ENCODE data around the gene MAN2A1. TPM values are rescaled to one million over a fixed set of nuclear protein-coding genes. Genes with fewer than 3 reads are reported as not detected.

Gene MAN2A1
- total RNA-seq, 2 experiments from 2014 or later, result 23.0 to 28.7 TPM

- CTCF ChIA-PET (ENCODE audit: unreplicated experiment), result interaction anchor here (0.6 kb wide), 1 partner anchor 1559 kb away, joined by 4 read pairs; no protein-coding TSS in a partner anchor
- Histone ChIP-seq H3K79me2 (ENCODE audit: insufficient read depth, low read depth, low read length) (no peaks in the 10 kb centered on the region), H3K4me2 (ENCODE audit: low read length) (no peak overlapping the region), H3K9me3 (ENCODE audit: low read length) (no peaks in the 10 kb centered on the region), H2AFZ (ENCODE audit: low read length) (no peak overlapping the region), H3K4me1 (ENCODE audit: insufficient read depth, low read length, poor library complexity, severe bottlenecking) (no peaks in the 10 kb centered on the region), H3K4me3 (ENCODE audit: low read depth, low read length, poor library complexity, severe bottlenecking) (no peak overlapping the region), H3K36me3 (ENCODE audit: insufficient read depth, low read length) (peaks cover 9% of the 10 kb centered on the region; the same call in 1 of the 2 replicates), H3K9me2 (ENCODE audit: insufficient read depth, low read length) (0 out of 2 replicates have a peak, but pooled peaks cover 3% of the 10 kb centered on the region), H3K27ac (ENCODE audit: low read depth, low read length, poor library complexity, severe bottlenecking) (no peak overlapping the region), H4K20me1 (ENCODE audit: insufficient read depth, low read length) (0 out of 2 replicates have a peak, but pooled peaks cover 5% of the 10 kb centered on the region)
- no peak for DNase-seq (ENCODE audit: low spot score)
- POLR2A ChIA-PET, result interaction anchor here (0.7 to 2.0 kb wide), 4 partner anchors 11 to 402 kb away, joined by 3 to 6 read pairs (median 3); no protein-coding TSS in a partner anchor
- intact Hi-C loops (cut with micrococcal nuclease; ENCODE audit: unreplicated experiment), result no loop called here
- TF ChIP-seq, protein P1, sequence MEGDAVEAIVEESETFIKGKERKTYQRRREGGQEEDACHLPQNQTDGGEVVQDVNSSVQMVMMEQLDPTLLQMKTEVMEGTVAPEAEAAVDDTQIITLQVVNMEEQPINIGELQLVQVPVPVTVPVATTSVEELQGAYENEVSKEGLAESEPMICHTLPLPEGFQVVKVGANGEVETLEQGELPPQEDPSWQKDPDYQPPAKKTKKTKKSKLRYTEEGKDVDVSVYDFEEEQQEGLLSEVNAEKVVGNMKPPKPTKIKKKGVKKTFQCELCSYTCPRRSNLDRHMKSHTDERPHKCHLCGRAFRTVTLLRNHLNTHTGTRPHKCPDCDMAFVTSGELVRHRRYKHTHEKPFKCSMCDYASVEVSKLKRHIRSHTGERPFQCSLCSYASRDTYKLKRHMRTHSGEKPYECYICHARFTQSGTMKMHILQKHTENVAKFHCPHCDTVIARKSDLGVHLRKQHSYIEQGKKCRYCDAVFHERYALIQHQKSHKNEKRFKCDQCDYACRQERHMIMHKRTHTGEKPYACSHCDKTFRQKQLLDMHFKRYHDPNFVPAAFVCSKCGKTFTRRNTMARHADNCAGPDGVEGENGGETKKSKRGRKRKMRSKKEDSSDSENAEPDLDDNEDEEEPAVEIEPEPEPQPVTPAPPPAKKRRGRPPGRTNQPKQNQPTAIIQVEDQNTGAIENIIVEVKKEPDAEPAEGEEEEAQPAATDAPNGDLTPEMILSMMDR (conservative IDR thresholded peaks at IDR 0.05; ENCODE audit: low read length), result no peak
- TF ChIP-seq EZH2phosphoT487 (IDR thresholded peaks at IDR 0.05; ENCODE audit: borderline replicate concordance, low read depth, low read length), result no peak
- no TSS peak for BruUV-seq (replicated peaks)
These were observed 51.7 kb downstream of the MAN2A1 start for GRCh38 chr5:109741390-109741789.

DNA sequence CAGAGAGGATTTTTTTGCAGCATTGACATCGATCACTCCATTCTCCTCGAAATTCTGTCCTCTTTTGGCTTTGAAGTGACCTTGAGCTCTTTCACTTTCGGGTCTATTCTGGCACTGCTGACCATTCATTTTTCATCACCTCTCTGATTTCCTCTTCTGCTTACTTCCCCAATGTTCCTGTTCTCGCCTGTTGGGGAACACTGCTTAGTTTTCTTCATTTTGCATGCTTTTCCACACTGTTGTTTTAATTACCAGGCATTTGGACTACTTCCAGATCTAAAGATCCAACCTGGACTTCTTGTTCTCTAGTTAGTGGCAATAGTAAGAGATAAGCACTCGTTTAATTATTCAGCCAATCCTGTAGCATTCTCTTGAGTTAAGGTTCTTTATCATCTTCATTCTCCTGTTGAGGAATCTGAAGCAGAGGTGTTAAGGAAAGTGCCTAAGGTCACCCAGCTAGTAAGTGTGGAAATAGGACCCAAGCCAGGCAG is 53.4 kb downstream of the MAN2A1 start:
- no TSS peak for BruUV-seq (replicated peaks)
- no peak for DNase-seq (ENCODE audit: low spot score)
- no peak overlapping the region for H3K4me2 ChIP-seq (ENCODE audit: low read length)
- ChIA-PET CTCF (ENCODE audit: unreplicated experiment) (no interaction called here), POLR2A (no interaction called here)
- no peak overlapping the region for H2AFZ ChIP-seq (ENCODE audit: low read length)
- peaks cover 9% of the 10 kb centered on the region; the same call in 1 of the 2 replicates for H3K36me3 ChIP-seq (ENCODE audit: insufficient read depth, low read length)
- no peak overlapping the region for H3K4me3 ChIP-seq (ENCODE audit: low read depth, low read length, poor library complexity, severe bottlenecking)
- TF ChIP-seq, protein P1 (conservative IDR thresholded peaks at IDR 0.05; ENCODE audit: low read length), result no peak
- TF ChIP-seq EZH2phosphoT487 (IDR thresholded peaks at IDR 0.05; ENCODE audit: borderline replicate concordance, low read depth, low read length), result no peak
- no peaks in the 10 kb centered on the region for H3K9me2 ChIP-seq (ENCODE audit: insufficient read depth, low read length)
- H3K4me1 ChIP-seq (ENCODE audit: insufficient read depth, low read length, poor library complexity, severe bottlenecking), result no peaks in the 10 kb centered on the region
- H3K79me2 ChIP-seq (ENCODE audit: insufficient read depth, low read depth, low read length), result no peaks in the 10 kb centered on the region
- H4K20me1 ChIP-seq (ENCODE audit: insufficient read depth, low read length), result no peaks in the 10 kb centered on the region
- H3K9me3 ChIP-seq (ENCODE audit: low read length), result no peaks in the 10 kb centered on the region
- intact Hi-C loops (cut with micrococcal nuclease; ENCODE audit: unreplicated experiment), result no loop called here
- no peak overlapping the region for H3K27ac ChIP-seq (ENCODE audit: low read depth, low read length, poor library complexity, severe bottlenecking)

DNA sequence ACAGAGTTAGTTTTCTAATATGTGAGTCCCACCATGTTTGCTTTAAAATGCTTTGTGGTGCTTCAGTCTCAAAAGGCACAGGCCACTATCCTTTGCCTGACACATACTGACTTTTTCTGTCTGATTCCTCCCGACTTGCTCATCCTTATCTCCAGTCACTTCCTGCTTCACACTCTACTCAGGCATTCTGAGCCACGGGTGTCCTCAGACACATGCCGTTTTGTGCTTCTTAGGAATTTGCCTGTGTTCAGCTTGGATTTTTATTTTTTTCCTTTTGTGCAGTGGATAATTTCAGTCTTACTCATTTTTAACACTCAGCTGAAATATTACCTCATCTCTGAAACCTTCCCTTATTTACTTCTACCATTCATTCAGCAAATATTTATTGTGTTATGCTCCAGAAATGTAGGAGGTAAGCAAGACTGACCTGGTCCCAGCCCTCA is 54.1 kb downstream of the MAN2A1 start:
- CTCF ChIA-PET (ENCODE audit: unreplicated experiment), result no interaction called here
- H3K79me2 ChIP-seq (ENCODE audit: insufficient read depth, low read depth, low read length), result no peaks in the 10 kb centered on the region
- H3K4me2 ChIP-seq (ENCODE audit: low read length), result no peak overlapping the region
- peaks cover 9% of the 10 kb centered on the region; the same call in 1 of the 2 replicates for H3K36me3 ChIP-seq (ENCODE audit: insufficient read depth, low read length)
- no peak overlapping the region for H3K4me3 ChIP-seq (ENCODE audit: low read depth, low read length, poor library complexity, severe bottlenecking)
- H3K9me2 ChIP-seq (ENCODE audit: insufficient read depth, low read length), result no peaks in the 10 kb centered on the region
- POLR2A ChIA-PET, result no interaction called here
- H2AFZ ChIP-seq (ENCODE audit: low read length), result no peak overlapping the region
- TF ChIP-seq, protein P1 (conservative IDR thresholded peaks at IDR 0.05; ENCODE audit: low read length), result no peak
- no peak for TF ChIP-seq EZH2phosphoT487 (IDR thresholded peaks at IDR 0.05; ENCODE audit: borderline replicate concordance, low read depth, low read length)
- intact Hi-C loops (cut with micrococcal nuclease; ENCODE audit: unreplicated experiment), result no loop called here
- no TSS peak for BruUV-seq (replicated peaks)
- H4K20me1 ChIP-seq (ENCODE audit: insufficient read depth, low read length), result no peaks in the 10 kb centered on the region
- no peak overlapping the region for H3K27ac ChIP-seq (ENCODE audit: low read depth, low read length, poor library complexity, severe bottlenecking)
- H3K4me1 ChIP-seq (ENCODE audit: insufficient read depth, low read length, poor library complexity, severe bottlenecking), result no peaks in the 10 kb centered on the region
- H3K9me3 ChIP-seq (ENCODE audit: low read length), result no peaks in the 10 kb centered on the region
- no peak for DNase-seq (ENCODE audit: low spot score)
